LNCaP clone FGC (cell line): ENCODE measurements around the gene PHAF1.
A peak's percentile ranks its signal among the peaks of the same experiment; 100 is the strongest.

Experiments used
- DNase-seq: peaks from one replicate; pipeline ENCODE4 v3.0.0-alpha.2; 2011; ENCODE audit warnings: low read depth
- H3K4me3 ChIP-seq: 2 replicates; pipeline ENCODE4 v1.5.1; 2011; ENCODE audit warnings: mild to moderate bottlenecking, low read depth, low read length, control low read depth
- CTCF ChIP-seq: IDR thresholded peaks from 2 replicates; pipeline ENCODE4 v1.5.1; 2012; ENCODE audit warnings: mild to moderate bottlenecking; ENCODE audit not compliant: control insufficient read depth, insufficient read depth; ENCODE audit errors: extremely low read depth

The PHAF1 gene

GRCh38 chr16:67163999-67164558 lies 54.3 kb downstream of the PHAF1 start:
- no peak for DNase-seq
- H3K4me3 ChIP-seq = peak overlapping the region; percentile 35
- no peak for TF ChIP-seq CTCF

- TF ChIP-seq CTCF = no peak
- H3K4me3 ChIP-seq = peak within 1 kb of the TSS; percentile 50
- no peak for DNase-seq
These were observed 54.9 kb downstream of the PHAF1 start, which contains the start of gene HSF4 for GRCh38 chr16:67164599-67165061. Gene HSF4 (plus strand): TSS chr16:67164745. CDS start chr16:67164812, 67 bp downstream.

GRCh38 chr16:67165121-67166078 lies 55.7 kb downstream of the PHAF1 start:
- peak overlapping the region; percentile 50 for H3K4me3 ChIP-seq
- TF ChIP-seq CTCF = no peak
- DNase-seq = no peak

- TF ChIP-seq CTCF = no peak
- H3K4me3 ChIP-seq = no peak overlapping the region
These were observed 56.4 kb downstream of the PHAF1 start for GRCh38 chr16:67166110-67166547.

GRCh38 chr16:67166598-67167168 lies 56.9 kb downstream of the PHAF1 start:
- no peak for DNase-seq
- TF ChIP-seq CTCF = no peak
- no peak overlapping the region for H3K4me3 ChIP-seq

More at GRCh38 chr16:67166110-67166547, 56.4 kb downstream of the PHAF1 start:
- DNase-seq = no peak

- H3K4me3 ChIP-seq = no peak overlapping the region
- TF ChIP-seq CTCF = no peak
- no peak for DNase-seq
These were observed 57.8 kb downstream of the PHAF1 start for GRCh38 chr16:67167588-67167987.
